ENCODE results near the gene HOXD4.

Gene HOXD4

GRCh38 chr2:176114120-176114929 is 37.0 kb upstream of the HOXD4 start:
- DNase-seq, result no peak

DNA sequence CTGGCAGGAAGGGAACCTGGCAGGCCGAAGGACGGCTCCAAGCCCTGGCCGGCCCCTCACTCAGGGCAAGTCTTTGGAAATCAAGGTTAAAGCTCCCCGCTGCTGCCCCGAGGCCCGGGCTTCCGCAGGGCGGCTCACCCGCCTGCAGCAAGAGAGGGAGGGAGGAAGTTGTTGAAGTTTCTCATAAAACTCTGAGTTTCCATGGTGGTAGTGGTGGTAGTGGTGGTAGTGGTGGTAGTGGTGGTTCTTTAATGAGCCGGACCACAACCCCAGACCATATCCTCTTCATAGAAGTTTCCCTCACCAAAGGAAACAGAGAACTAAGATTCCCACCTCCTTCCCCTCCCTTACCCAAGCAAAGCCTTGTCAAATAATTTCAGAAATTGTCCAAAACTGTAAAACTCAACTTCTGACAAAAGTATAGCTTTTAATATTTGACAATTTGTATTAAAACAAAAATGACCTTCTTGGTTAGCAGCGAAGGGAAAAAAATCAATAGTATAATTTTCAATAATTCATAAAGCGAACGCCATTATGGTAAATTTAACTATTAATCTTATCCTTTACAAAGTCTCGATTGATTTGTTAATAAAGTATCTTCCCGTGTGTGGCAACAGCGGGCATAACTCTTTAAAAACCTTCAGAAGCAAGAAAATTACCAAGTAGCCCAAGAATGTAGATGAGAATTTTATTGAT is 36.3 kb upstream of the HOXD4 start:
- DNase-seq, result no peak

- DNase-seq, result peak; percentile 79
Measured at GRCh38 chr2:176115883-176116813, 35.2 kb upstream of the HOXD4 start, which contains the start of gene HOXD10. Gene HOXD10 (plus strand): TSS chr2:176116778. CDS start chr2:176116834, 56 bp downstream.

DNA sequence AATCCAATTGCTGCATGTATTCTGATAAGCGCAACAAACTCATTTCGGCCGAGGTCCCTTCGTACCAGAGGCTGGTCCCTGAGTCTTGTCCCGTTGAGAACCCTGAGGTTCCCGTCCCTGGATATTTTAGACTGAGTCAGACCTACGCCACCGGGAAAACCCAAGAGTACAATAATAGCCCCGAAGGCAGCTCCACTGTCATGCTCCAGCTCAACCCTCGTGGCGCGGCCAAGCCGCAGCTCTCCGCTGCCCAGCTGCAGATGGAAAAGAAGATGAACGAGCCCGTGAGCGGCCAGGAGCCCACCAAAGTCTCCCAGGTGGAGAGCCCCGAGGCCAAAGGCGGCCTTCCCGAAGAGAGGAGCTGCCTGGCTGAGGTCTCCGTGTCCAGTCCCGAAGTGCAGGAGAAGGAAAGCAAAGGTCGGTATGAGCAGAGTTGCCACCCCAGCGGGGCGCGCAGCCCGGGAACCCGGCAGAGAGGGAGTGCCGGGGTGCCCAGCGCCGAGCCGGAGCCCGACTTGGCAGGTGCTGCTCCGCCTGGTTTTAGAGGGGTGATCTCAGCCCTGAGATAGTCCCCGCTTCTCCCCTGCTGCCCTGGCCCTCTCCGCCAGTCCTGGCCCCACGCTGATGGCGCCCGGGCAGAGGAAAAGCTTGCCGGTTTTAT is 34.1 kb upstream of the HOXD4 start:
- no peak for DNase-seq

- DNase-seq, result no peak
Measured at GRCh38 chr2:176117823-176118371, 33.5 kb upstream of the HOXD4 start.

DNA sequence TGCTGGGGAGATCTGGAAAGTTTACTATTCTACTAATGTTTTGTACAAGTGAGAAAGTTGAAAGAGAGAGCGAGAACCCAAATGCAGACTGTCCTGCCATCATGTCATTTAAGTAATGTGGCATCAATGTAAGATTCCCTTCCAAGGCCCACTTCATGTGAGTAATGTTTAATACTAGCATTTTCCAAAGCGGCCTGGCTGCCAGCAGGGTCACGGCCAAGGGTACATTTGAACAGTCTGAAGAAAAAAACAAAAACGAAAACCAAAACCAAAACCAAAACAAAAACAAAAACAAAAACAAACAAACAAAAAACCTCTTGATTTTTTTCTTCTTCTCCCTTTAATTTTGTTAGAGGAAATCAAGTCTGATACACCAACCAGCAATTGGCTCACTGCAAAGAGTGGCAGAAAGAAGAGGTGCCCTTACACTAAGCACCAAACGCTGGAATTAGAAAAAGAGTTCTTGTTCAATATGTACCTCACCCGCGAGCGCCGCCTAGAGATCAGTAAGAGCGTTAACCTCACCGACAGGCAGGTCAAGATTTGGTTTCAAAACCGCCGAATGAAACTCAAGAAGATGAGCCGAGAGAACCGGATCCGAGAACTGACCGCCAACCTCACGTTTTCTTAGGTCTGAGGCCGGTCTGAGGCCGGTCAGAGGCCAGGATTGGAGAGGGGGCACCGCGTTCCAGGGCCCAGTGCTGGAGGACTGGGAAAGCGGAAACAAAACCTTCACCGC is 32.6 kb upstream of the HOXD4 start:
- peak; percentile 44 for DNase-seq

DNA sequence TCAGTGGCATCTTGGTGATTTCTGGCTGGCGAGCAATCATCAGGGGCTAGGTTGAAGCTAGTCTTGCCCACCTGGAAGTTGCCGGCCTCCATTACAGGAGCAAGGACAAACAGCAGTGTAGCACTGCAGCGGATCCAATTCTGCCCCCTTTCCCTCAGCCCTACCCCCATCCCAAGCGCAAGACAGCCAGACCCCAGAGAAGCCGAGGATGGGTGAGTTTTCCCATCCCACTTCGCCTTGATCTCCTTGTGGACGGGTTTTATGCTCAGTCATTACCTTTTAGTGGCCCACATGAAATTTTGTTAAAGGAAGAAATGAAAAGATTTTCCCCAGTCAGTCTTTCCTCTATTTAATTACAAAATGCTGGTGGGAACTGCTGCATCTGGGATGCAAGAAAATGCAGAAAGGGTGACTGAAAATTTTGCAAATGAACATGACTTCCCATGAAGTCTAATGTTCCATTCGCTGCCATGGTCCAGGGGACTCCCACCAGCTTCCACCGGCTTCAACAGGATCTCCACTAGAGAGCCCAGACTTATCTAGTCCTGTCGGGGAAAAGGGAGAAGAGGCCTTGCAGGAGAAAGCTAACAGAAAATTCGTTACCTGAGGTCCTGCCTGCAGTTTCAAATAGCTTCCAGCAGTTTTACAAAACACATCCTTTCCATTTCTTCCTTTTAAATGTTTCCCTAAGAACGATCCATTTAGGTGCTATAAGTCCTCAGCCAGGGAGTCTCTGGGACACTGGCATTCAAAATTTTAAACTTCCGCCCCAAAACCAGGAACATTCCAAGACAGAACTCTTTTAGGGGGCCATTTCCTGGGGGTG is 30.8 kb upstream of the HOXD4 start:
- DNase-seq, result no peak

- DNase-seq, result no peak
Measured at GRCh38 chr2:176121190-176122051, 29.9 kb upstream of the HOXD4 start.

GRCh38 chr2:176122052-176122682 is 29.2 kb upstream of the HOXD4 start:
- DNase-seq, result no peak

- peak; percentile 86 for DNase-seq
Measured at GRCh38 chr2:176122683-176123410, 28.5 kb upstream of the HOXD4 start, which contains the start of gene HOXD9. Gene HOXD9 (plus strand): TSS chr2:176122719. CDS start chr2:176122769, 50 bp downstream.

DNA sequence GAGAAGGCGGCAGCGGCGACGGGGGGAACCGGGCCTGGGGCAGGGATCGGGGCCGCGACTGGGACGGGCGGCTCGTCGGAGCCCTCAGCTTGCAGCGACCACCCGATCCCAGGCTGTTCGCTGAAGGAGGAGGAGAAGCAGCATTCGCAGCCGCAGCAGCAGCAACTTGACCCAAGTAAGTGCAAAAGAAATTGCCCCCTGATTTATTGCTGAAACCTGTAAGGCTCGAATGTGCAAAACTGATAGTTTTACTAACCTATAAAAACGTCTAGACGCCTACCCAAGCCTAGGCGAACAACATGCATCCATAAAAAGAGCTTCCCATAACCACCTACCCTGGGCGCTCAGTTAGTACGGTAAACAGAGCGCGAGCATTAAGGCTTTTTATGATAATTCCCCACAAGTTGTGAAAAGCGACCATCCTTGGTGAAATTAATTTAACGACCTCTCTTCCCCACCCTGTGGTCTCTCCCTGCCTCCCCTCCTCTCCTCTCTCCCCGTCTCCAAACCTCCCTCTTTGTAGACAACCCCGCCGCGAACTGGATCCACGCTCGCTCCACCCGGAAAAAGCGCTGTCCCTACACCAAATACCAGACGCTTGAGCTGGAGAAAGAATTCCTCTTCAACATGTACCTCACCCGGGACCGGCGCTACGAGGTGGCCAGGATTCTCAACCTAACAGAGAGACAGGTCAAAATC is 27.8 kb upstream of the HOXD4 start:
- DNase-seq, result peak; percentile 31

GRCh38 chr2:176124110-176124946 is 27.0 kb upstream of the HOXD4 start:
- DNase-seq, result no peak

- no peak for DNase-seq
Measured at GRCh38 chr2:176124947-176125771, 26.2 kb upstream of the HOXD4 start.

GRCh38 chr2:176125772-176126054 is 25.6 kb upstream of the HOXD4 start:
- DNase-seq, result no peak

GRCh38 chr2:176126929-176127773 is 24.2 kb upstream of the HOXD4 start:
- DNase-seq, result peak; percentile 75

All from fibroblast of skin of abdomen (primary cell).